Measurements from ENCODE around the gene AGRN.

Gene AGRN

GRCh38 chr1:1045129-1045528 lies 25.2 kb downstream of the AGRN start:
- no peak overlapping the region for H3K4me3 ChIP-seq (ENCODE audit: low read length)
- H3K27me3 ChIP-seq (ENCODE audit: insufficient read depth, low read length): peaks cover 4% of the 10 kb centered on the region
- peaks cover 23% of the 10 kb centered on the region for H3K36me3 ChIP-seq (ENCODE audit: insufficient read depth, low read depth, low read length)
- no peak overlapping the region for H3K27ac ChIP-seq (ENCODE audit: low read length)
- H3K9ac ChIP-seq (ENCODE audit: low read depth, low read length): no peak overlapping the region
- H3K9me3 ChIP-seq (ENCODE audit: insufficient read depth, low read depth, low read length): no peaks in the 10 kb centered on the region
- H3K4me1 ChIP-seq (ENCODE audit: insufficient read depth, low read length): no peaks in the 10 kb centered on the region

GRCh38 chr1:1046243-1046642 lies 26.3 kb downstream of the AGRN start:
- Histone ChIP-seq H3K36me3 (ENCODE audit: insufficient read depth, low read depth, low read length) (peaks cover 23% of the 10 kb centered on the region), H3K27me3 (ENCODE audit: insufficient read depth, low read length) (no peaks in the 10 kb centered on the region), H3K9ac (ENCODE audit: low read depth, low read length) (no peak overlapping the region), H3K4me1 (ENCODE audit: insufficient read depth, low read length) (no peaks in the 10 kb centered on the region), H3K9me3 (ENCODE audit: insufficient read depth, low read depth, low read length) (no peaks in the 10 kb centered on the region), H3K27ac (ENCODE audit: low read length) (no peak overlapping the region), H3K4me3 (ENCODE audit: low read length) (no peak overlapping the region)

GRCh38 chr1:1046767-1047166 lies 26.8 kb downstream of the AGRN start:
- H3K27me3 ChIP-seq (ENCODE audit: insufficient read depth, low read length): no peaks in the 10 kb centered on the region
- no peaks in the 10 kb centered on the region for H3K9me3 ChIP-seq (ENCODE audit: insufficient read depth, low read depth, low read length)
- H3K27ac ChIP-seq (ENCODE audit: low read length): no peak overlapping the region
- peaks cover 29% of the 10 kb centered on the region for H3K36me3 ChIP-seq (ENCODE audit: insufficient read depth, low read depth, low read length)
- no peak overlapping the region for H3K4me3 ChIP-seq (ENCODE audit: low read length)
- no peaks in the 10 kb centered on the region for H3K4me1 ChIP-seq (ENCODE audit: insufficient read depth, low read length)
- no peak overlapping the region for H3K9ac ChIP-seq (ENCODE audit: low read depth, low read length)

- Histone ChIP-seq H3K4me1 (ENCODE audit: insufficient read depth, low read length) (no peaks in the 10 kb centered on the region), H3K4me3 (ENCODE audit: low read length) (no peak overlapping the region), H3K27ac (ENCODE audit: low read length) (no peak overlapping the region), H3K9me3 (ENCODE audit: insufficient read depth, low read depth, low read length) (no peaks in the 10 kb centered on the region), H3K27me3 (ENCODE audit: insufficient read depth, low read length) (no peaks in the 10 kb centered on the region), H3K9ac (ENCODE audit: low read depth, low read length) (no peak overlapping the region), H3K36me3 (ENCODE audit: insufficient read depth, low read depth, low read length) (peaks cover 35% of the 10 kb centered on the region)
Measured at GRCh38 chr1:1047407-1047806, 27.5 kb downstream of the AGRN start.

DNA sequence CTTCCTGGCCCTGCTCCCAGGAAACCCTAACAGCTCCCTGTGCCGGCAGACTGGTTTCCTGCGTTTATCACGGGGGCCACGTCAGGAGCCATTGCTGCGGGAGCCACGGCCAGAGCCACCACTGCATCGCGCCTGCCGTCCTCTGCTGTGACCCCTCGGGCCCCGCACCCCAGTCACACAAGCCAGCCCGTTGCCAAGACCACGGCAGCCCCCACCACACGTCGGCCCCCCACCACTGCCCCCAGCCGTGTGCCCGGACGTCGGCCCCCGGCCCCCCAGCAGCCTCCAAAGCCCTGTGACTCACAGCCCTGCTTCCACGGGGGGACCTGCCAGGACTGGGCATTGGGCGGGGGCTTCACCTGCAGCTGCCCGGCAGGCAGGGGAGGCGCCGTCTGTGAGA lies 28.0 kb downstream of the AGRN start:
- peaks cover 41% of the 10 kb centered on the region for H3K36me3 ChIP-seq (ENCODE audit: insufficient read depth, low read depth, low read length)
- H3K27ac ChIP-seq (ENCODE audit: low read length): no peak overlapping the region
- H3K4me3 ChIP-seq (ENCODE audit: low read length): no peak overlapping the region
- H3K9me3 ChIP-seq (ENCODE audit: insufficient read depth, low read depth, low read length): no peaks in the 10 kb centered on the region
- no peaks in the 10 kb centered on the region for H3K4me1 ChIP-seq (ENCODE audit: insufficient read depth, low read length)
- H3K27me3 ChIP-seq (ENCODE audit: insufficient read depth, low read length): no peaks in the 10 kb centered on the region
- H3K9ac ChIP-seq (ENCODE audit: low read depth, low read length): no peak overlapping the region

DNA sequence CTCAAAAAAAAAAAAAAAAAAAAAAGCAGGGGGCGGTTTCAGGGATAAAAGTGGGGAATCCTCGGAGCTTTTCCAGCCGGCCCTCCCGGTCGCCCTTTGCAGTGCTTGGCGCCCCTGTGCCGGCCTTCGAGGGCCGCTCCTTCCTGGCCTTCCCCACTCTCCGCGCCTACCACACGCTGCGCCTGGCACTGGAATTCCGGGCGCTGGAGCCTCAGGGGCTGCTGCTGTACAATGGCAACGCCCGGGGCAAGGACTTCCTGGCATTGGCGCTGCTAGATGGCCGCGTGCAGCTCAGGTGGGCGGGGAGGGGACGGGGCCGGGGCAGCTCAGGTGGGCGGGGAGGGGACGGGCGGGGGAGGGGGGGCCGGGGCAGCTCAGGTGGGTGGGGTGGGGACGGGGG lies 28.8 kb downstream of the AGRN start:
- Histone ChIP-seq H3K9ac (ENCODE audit: low read depth, low read length) (no peak overlapping the region), H3K36me3 (ENCODE audit: insufficient read depth, low read depth, low read length) (peaks cover 39% of the 10 kb centered on the region), H3K4me1 (ENCODE audit: insufficient read depth, low read length) (no peaks in the 10 kb centered on the region), H3K27ac (ENCODE audit: low read length) (no peak overlapping the region), H3K9me3 (ENCODE audit: insufficient read depth, low read depth, low read length) (no peaks in the 10 kb centered on the region), H3K4me3 (ENCODE audit: low read length) (no peak overlapping the region), H3K27me3 (ENCODE audit: insufficient read depth, low read length) (no peaks in the 10 kb centered on the region)

DNA sequence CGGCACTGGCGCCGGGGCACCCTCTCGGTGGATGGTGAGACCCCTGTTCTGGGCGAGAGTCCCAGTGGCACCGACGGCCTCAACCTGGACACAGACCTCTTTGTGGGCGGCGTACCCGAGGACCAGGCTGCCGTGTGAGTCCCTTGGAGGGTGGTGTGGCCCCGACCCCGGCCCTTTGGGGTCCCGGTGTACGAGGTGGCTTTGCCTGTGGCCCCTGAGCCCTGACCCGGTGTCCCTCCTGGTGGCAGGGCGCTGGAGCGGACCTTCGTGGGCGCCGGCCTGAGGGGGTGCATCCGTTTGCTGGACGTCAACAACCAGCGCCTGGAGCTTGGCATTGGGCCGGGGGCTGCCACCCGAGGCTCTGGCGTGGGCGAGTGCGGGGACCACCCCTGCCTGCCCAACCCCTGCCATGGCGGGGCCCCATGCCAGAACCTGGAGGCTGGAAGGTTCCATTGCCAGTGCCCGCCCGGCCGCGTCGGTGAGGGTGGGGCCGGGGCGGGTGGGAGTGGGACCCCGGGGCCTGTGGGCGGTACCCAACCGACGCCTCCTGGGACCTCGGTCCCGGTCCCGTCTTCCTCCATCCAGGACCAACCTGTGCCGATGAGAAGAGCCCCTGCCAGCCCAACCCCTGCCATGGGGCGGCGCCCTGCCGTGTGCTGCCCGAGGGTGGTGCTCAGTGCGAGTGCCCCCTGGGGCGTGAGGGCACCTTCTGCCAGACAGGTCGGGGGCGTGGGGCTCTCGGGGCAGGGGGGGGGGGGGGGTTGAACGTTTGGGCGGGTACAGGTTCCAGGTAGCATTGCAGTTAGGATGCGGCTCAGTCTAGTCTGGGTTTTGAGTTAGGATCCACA lies 29.6 kb downstream of the AGRN start:
- H3K9me3 ChIP-seq (ENCODE audit: insufficient read depth, low read depth, low read length): no peaks in the 10 kb centered on the region
- no peak overlapping the region for H3K4me3 ChIP-seq (ENCODE audit: low read length)
- no peaks in the 10 kb centered on the region for H3K27me3 ChIP-seq (ENCODE audit: insufficient read depth, low read length)
- H3K9ac ChIP-seq (ENCODE audit: low read depth, low read length): no peak overlapping the region
- H3K4me1 ChIP-seq (ENCODE audit: insufficient read depth, low read length): no peaks in the 10 kb centered on the region
- H3K27ac ChIP-seq (ENCODE audit: low read length): no peak overlapping the region
- H3K36me3 ChIP-seq (ENCODE audit: insufficient read depth, low read depth, low read length): peaks cover 40% of the 10 kb centered on the region

- Histone ChIP-seq H3K27ac (ENCODE audit: low read length) (no peak overlapping the region), H3K9ac (ENCODE audit: low read depth, low read length) (no peak overlapping the region), H3K36me3 (ENCODE audit: insufficient read depth, low read depth, low read length) (peaks cover 39% of the 10 kb centered on the region), H3K4me1 (ENCODE audit: insufficient read depth, low read length) (no peaks in the 10 kb centered on the region), H3K4me3 (ENCODE audit: low read length) (no peak overlapping the region), H3K27me3 (ENCODE audit: insufficient read depth, low read length) (no peaks in the 10 kb centered on the region), H3K9me3 (ENCODE audit: insufficient read depth, low read depth, low read length) (no peaks in the 10 kb centered on the region)
Measured at GRCh38 chr1:1050577-1051052, 30.7 kb downstream of the AGRN start.

GRCh38 chr1:1051127-1051810 lies 31.3 kb downstream of the AGRN start:
- no peaks in the 10 kb centered on the region for H3K4me1 ChIP-seq (ENCODE audit: insufficient read depth, low read length)
- peaks cover 39% of the 10 kb centered on the region for H3K36me3 ChIP-seq (ENCODE audit: insufficient read depth, low read depth, low read length)
- H3K27ac ChIP-seq (ENCODE audit: low read length): no peak overlapping the region
- H3K9me3 ChIP-seq (ENCODE audit: insufficient read depth, low read depth, low read length): no peaks in the 10 kb centered on the region
- H3K27me3 ChIP-seq (ENCODE audit: insufficient read depth, low read length): no peaks in the 10 kb centered on the region
- H3K4me3 ChIP-seq (ENCODE audit: low read length): no peak overlapping the region
- H3K9ac ChIP-seq (ENCODE audit: low read depth, low read length): no peak overlapping the region

DNA sequence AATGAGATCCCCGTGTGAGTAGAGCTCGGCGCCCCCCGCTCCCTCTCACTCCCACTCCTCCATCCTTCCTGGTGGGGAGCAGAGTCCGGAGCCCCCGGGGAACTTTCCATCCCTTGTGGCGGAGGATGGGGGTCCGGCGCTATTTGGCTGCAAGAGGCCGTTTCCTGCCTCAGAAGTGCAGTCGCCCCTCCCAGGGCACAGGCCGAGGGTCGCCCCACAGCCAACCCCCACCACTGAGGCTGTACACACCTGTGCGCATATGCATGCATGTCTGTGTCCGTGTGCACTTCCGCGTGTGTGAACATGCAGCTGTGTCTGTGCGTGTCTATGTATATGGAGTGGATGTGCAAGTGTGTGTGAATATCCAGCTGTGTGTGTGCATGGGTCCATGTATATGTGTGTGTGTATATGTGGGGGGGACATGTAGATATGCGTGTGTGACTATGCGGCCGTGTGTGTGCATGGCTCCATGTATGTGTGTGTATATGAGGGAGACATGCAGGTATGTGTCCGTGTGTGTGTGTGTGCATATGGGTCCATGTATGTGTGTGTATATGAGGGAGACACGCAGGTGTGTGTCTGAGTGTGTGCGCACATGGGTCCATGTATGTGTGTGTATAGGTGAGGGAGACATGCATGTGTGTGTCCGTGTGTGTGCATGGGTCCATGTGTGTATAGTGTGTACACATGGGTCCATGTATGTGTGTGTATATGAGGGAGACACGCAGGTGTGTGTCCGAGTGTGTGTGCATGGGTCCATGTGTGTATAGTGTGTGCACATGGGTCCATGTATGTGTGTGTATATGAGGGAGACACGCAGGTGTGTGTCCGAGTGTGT lies 32.3 kb downstream of the AGRN start:
- Histone ChIP-seq H3K27ac (ENCODE audit: low read length) (no peak overlapping the region), H3K27me3 (ENCODE audit: insufficient read depth, low read length) (0 out of 2 replicates have a peak, but pooled peaks cover 3% of the 10 kb centered on the region), H3K4me1 (ENCODE audit: insufficient read depth, low read length) (no peaks in the 10 kb centered on the region), H3K4me3 (ENCODE audit: low read length) (no peak overlapping the region), H3K36me3 (ENCODE audit: insufficient read depth, low read depth, low read length) (peaks cover 35% of the 10 kb centered on the region), H3K9me3 (ENCODE audit: insufficient read depth, low read depth, low read length) (no peaks in the 10 kb centered on the region), H3K9ac (ENCODE audit: low read depth, low read length) (no peak overlapping the region)

- Histone ChIP-seq H3K27me3 (ENCODE audit: insufficient read depth, low read length) (peaks cover 11% of the 10 kb centered on the region), H3K4me3 (ENCODE audit: low read length) (no peak overlapping the region), H3K9ac (ENCODE audit: low read depth, low read length) (no peak overlapping the region), H3K27ac (ENCODE audit: low read length) (no peak overlapping the region), H3K36me3 (ENCODE audit: insufficient read depth, low read depth, low read length) (peaks cover 31% of the 10 kb centered on the region), H3K9me3 (ENCODE audit: insufficient read depth, low read depth, low read length) (no peaks in the 10 kb centered on the region), H3K4me1 (ENCODE audit: insufficient read depth, low read length) (no peaks in the 10 kb centered on the region)
Measured at GRCh38 chr1:1053022-1053421, 33.1 kb downstream of the AGRN start.

All from iPS-20b (cell line).